GM23338 (cell line): ENCODE results near the gene TRMT2A. TPM values are rescaled to one million over a fixed set of nuclear protein-coding genes. Genes with fewer than 3 reads are reported as not detected.

Source experiments
- ATAC-seq: fragments of 200-7000 bp; cut with Tn5 transposase; 3 replicates; pipeline ENCODE4 v1.9.1; 2020
- DNase-seq: peaks from one replicate; pipeline ENCODE4 v3.0.0-alpha.2; 2015; ENCODE audit warnings: low spot score
- H2AFZ ChIP-seq: fragments of 200-600 bp; sonication (generic); 2 replicates; pipeline ENCODE4 v1.8.0; 2016; ENCODE audit warnings: antibody characterized with exemption, mild to moderate bottlenecking, moderate library complexity
- H3F3A ChIP-seq: fragments of 200-600 bp; sonication (generic); replicated peaks from 2 replicates; pipeline ENCODE4 v1.8.0; 2017; ENCODE audit warnings: antibody characterized with exemption, mixed run types, low read depth
- H3K27ac ChIP-seq: fragments of 200-600 bp; sonication (generic); 2 replicates; pipeline ENCODE4 v1.6.1; 2016; ENCODE audit warnings: low read depth
- H3K27me3 ChIP-seq: fragments of 200-600 bp; sonication (generic); 2 replicates; pipeline ENCODE4 v1.8.0; 2016; ENCODE audit warnings: mild to moderate bottlenecking, mixed run types, moderate library complexity; ENCODE audit not compliant: insufficient read depth
- H3K36me3 ChIP-seq: fragments of 200-600 bp; sonication (generic); 2 replicates; pipeline ENCODE4 v1.8.0; 2016; ENCODE audit warnings: mild to moderate bottlenecking; ENCODE audit not compliant: insufficient read depth
- H3K4me1 ChIP-seq: fragments of 200-600 bp; sonication (generic); 2 replicates; pipeline ENCODE4 v1.8.0; 2016; ENCODE audit warnings: mild to moderate bottlenecking, moderate library complexity; ENCODE audit not compliant: insufficient read depth
- H3K4me2 ChIP-seq: fragments of 200-600 bp; sonication (generic); 2 replicates; pipeline ENCODE4 v1.7.1; 2017; ENCODE audit warnings: mixed run types
- H3K4me3 ChIP-seq: fragments of 200-600 bp; sonication (generic); 2 replicates; pipeline ENCODE4 v1.6.1; 2016; ENCODE audit warnings: mixed run types
- H3K79me2 ChIP-seq: fragments of 200-600 bp; sonication (generic); replicated peaks from 2 replicates; pipeline ENCODE4 v1.8.0; 2017; ENCODE audit warnings: mild to moderate bottlenecking; ENCODE audit not compliant: insufficient read depth
- H3K9me2 ChIP-seq: fragments of 200-600 bp; sonication (generic); 2 replicates; pipeline ENCODE4 v1.8.0; 2017; ENCODE audit not compliant: insufficient read depth
- H4K20me1 ChIP-seq: fragments of 200-600 bp; sonication (generic); replicated peaks from 2 replicates; pipeline ENCODE4 v1.8.0; 2017; ENCODE audit warnings: mild to moderate bottlenecking; ENCODE audit not compliant: insufficient read depth
- H3K27ac Mint-ChIP-seq: 2 replicates; pipeline ENCODE4 v1.8.0; 2020; ENCODE audit warnings: inconsistent platforms, mild to moderate bottlenecking, moderate library complexity, mixed read lengths
- H3K27me3 Mint-ChIP-seq: 3 replicates; pipeline ENCODE4 v1.8.0; 2022; ENCODE audit warnings: low read depth, mild to moderate bottlenecking, moderate library complexity, mixed read lengths, inconsistent platforms; ENCODE audit not compliant: insufficient read depth, poor library complexity
- H3K36me3 Mint-ChIP-seq: 3 replicates; pipeline ENCODE4 v1.8.0; 2021; ENCODE audit warnings: low read depth, mild to moderate bottlenecking, inconsistent platforms, moderate library complexity, mixed read lengths
- H3K4me1 Mint-ChIP-seq: 3 replicates; pipeline ENCODE4 v1.8.0; 2020; ENCODE audit warnings: mild to moderate bottlenecking, inconsistent platforms, mixed read lengths
- H3K4me3 Mint-ChIP-seq: 3 replicates; pipeline ENCODE4 v1.8.0; 2021; ENCODE audit warnings: moderate library complexity, mild to moderate bottlenecking, inconsistent platforms, mixed read lengths
- H3K9me3 Mint-ChIP-seq: 3 replicates; pipeline ENCODE4 v1.8.0; 2020; ENCODE audit warnings: moderate library complexity, mild to moderate bottlenecking, inconsistent platforms, mixed read lengths
- CREB1 ChIP-seq: fragments of 250-450 bp; sonication (Bioruptor Pico); IDR thresholded peaks from 2 replicates; pipeline ENCODE4 v1.5.0; 2020; ENCODE audit warnings: low read depth, mild to moderate bottlenecking, moderate library complexity
- CTCF ChIP-seq, 2 experiments: fragments of 200-600 bp in 1 of 2; sonication (generic) in 1 of 2; conservative IDR thresholded peaks; 2 replicates each; pipeline versions ENCODE4 v1.5.1 to v1.6.1; 2016 to 2017; ENCODE audit warnings: antibody characterized with exemption in 2 of 2, low read depth in 2 of 2, mild to moderate bottlenecking in 2 of 2, moderate library complexity in 1 of 2
- ETS1 ChIP-seq: IDR thresholded peaks from 2 replicates; pipeline ENCODE4 v1.6.1; 2016; ENCODE audit warnings: antibody characterized with exemption
- EZH2 ChIP-seq: fragments of 200-600 bp; sonication (generic); IDR thresholded peaks from one replicate; pipeline ENCODE4 v1.8.0; 2017; ENCODE audit warnings: antibody characterized with exemption, mild to moderate bottlenecking, low read depth; ENCODE audit not compliant: unreplicated experiment
- EZH2phosphoT487 ChIP-seq: fragments of 200-600 bp; sonication (generic); IDR thresholded peaks from one replicate; pipeline ENCODE4 v1.8.1; 2018; ENCODE audit warnings: antibody characterized with exemption; ENCODE audit not compliant: unreplicated experiment
- JUNB ChIP-seq: IDR thresholded peaks from one replicate; pipeline ENCODE4 v1.6.1; 2016; ENCODE audit warnings: antibody characterized with exemption; ENCODE audit not compliant: unreplicated experiment
- NANOG ChIP-seq: IDR thresholded peaks from 2 replicates; pipeline ENCODE4 v1.6.1; 2016; ENCODE audit warnings: antibody characterized with exemption, borderline replicate concordance
- POLR2AphosphoS5 ChIP-seq: IDR thresholded peaks from 2 replicates; pipeline ENCODE4 v1.6.1; 2016; ENCODE audit warnings: antibody characterized with exemption, low read depth
- REST ChIP-seq: IDR thresholded peaks from one replicate; pipeline ENCODE4 v1.6.1; 2018; ENCODE audit warnings: antibody characterized with exemption; ENCODE audit not compliant: unreplicated experiment
- STAT1 ChIP-seq: IDR thresholded peaks from one replicate; pipeline ENCODE4 v1.6.1; 2016; ENCODE audit warnings: antibody characterized with exemption; ENCODE audit not compliant: unreplicated experiment
- ZNF114 ChIP-seq: fragments of 250-450 bp; sonication (Bioruptor Pico); IDR thresholded peaks from 2 replicates; pipeline ENCODE4 v1.5.0; 2020; ENCODE audit warnings: mild to moderate bottlenecking, moderate library complexity
- ZNF331 ChIP-seq: fragments of 250-450 bp; sonication (Bioruptor Pico); IDR thresholded peaks from 2 replicates; pipeline ENCODE4 v1.5.0; 2020; ENCODE audit warnings: low read depth, mild to moderate bottlenecking, moderate library complexity
- ZNF462 ChIP-seq: fragments of 250-450 bp; sonication (Bioruptor Pico); IDR thresholded peaks from 2 replicates; pipeline ENCODE4 v1.5.0; 2020; ENCODE audit warnings: mild to moderate bottlenecking, moderate library complexity
- polyA plus RNA-seq: library from polyadenylated mRNA; unstranded; fragments of >200 nt; fragmentation: Nextera tagmentation; extraction: Ambion mirVana; gene quantifications from 2 replicates; pipeline ENCODE4 v1.2.1, GENCODE V29; 2016
- total RNA-seq: library from RNA; depleted of rRNA; stranded (reverse); fragments of >200 nt; shearing (Covaris generic); gene quantifications from 2 replicates; pipeline ENCODE4 v1.2.3, GENCODE V29; 2014

The TRMT2A gene
- total and polyA plus RNA-seq, 2 experiments from 2014 or later, result 41.3 to 61.3 TPM

- H3K36me3 Mint-ChIP-seq, result no peaks in the 10 kb centered on the region; the same call in 2 of the 3 replicates
- H3K4me1 Mint-ChIP-seq, result no peaks in the 10 kb centered on the region
- TF ChIP-seq CREB1 (CRISPR knock-in tag) (no peak), STAT1 (no peak), NANOG (no peak), CTCF (conservative IDR thresholded peaks at IDR 0.05; ENCODE audit: low read depth in 2 of 2) (no peak), ZNF462 (CRISPR knock-in tag) (no peak), ZNF114 (CRISPR knock-in tag) (no peak), JUNB (no peak), ETS1 (no peak), EZH2 (no peak), ZNF331 (CRISPR knock-in tag) (no peak), REST (no peak), EZH2phosphoT487 (no peak), POLR2AphosphoS5 (no peak)
- no peak overlapping the region for H3K4me2 ChIP-seq
- H3K4me3 Mint-ChIP-seq, result no peak overlapping the region
- no peaks in the 10 kb centered on the region for H3K9me2 ChIP-seq
- H3K79me2 ChIP-seq, result no peaks in the 10 kb centered on the region
- no peaks in the 10 kb centered on the region for H3K36me3 ChIP-seq
- H3K4me1 ChIP-seq, result no peaks in the 10 kb centered on the region
- H3K27me3 Mint-ChIP-seq, result peaks cover 5% of the 10 kb centered on the region
- no peaks in the 10 kb centered on the region for H3K9me3 Mint-ChIP-seq
- no peak overlapping the region for H3K4me3 ChIP-seq
- 0 out of 2 replicates have a peak, but pooled peaks cover 4% of the 10 kb centered on the region for H3F3A ChIP-seq
- no peaks in the 10 kb centered on the region for H4K20me1 ChIP-seq
- no peak overlapping the region for H3K27ac Mint-ChIP-seq
- no peaks in the 10 kb centered on the region for H3K27me3 ChIP-seq
- no peak for ATAC-seq
- H3K27ac ChIP-seq, result no peak overlapping the region
- H2AFZ ChIP-seq, result no peak overlapping the region
- DNase-seq, result no peak
Measured at GRCh38 chr22:20064140-20064480, 52.9 kb downstream of the TRMT2A start.
